HG03135 (cell line): ENCODE results near the gene NAA25.
"Not testable (repeated sequence)": the region's sequence is repeated elsewhere in the genome, so short reads cannot be mapped to it uniquely, and the experiment has no call there.

Experiments used
- ATAC-seq: cut with Tn5 transposase; IDR thresholded peaks from one replicate; pipeline ENCODE4 v1.9.1; 2021; ENCODE audit warnings: mild to moderate bottlenecking, moderate library complexity; ENCODE audit not compliant: unreplicated experiment

The NAA25 gene

DNA sequence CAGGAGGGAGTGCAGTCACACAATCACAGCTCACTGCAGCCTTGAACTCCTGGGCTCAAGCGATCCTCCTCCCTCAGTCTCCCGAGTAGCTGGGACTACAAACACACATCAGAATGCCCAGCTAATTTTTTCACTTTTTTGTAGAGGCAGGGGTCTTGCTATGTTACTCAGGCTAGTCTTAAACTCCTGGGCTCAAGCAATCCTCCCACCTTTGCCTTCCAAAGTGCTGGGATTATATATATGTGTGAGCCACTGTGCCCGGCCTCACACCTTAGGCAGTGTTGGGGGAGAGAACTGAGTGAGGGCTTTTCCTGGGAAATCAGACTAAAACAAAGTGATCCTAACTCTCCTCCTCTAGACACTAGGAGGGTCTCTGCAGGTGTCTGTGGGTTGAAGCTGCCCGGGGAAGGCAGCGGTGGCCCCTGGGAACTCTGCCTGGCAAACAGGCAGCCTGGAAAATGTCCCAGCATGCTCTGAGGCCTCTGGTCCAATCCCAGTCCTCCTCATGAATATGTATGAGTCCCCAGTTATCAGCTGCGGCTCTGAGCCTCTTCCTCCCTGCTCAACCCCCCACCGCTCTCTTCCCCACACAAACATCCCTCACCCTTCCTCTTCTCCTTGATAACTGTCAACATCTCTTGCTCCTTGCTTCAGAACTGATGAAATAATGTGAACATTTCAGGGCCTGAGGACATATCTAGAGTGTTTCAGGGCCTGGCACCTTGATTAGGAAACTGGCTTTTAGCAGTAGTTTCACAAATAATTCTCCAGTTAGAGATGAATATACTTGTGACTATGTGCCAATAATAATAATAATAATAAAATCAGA, 7.9 kb upstream of the NAA25 start:
- ATAC-seq = no peak

DNA sequence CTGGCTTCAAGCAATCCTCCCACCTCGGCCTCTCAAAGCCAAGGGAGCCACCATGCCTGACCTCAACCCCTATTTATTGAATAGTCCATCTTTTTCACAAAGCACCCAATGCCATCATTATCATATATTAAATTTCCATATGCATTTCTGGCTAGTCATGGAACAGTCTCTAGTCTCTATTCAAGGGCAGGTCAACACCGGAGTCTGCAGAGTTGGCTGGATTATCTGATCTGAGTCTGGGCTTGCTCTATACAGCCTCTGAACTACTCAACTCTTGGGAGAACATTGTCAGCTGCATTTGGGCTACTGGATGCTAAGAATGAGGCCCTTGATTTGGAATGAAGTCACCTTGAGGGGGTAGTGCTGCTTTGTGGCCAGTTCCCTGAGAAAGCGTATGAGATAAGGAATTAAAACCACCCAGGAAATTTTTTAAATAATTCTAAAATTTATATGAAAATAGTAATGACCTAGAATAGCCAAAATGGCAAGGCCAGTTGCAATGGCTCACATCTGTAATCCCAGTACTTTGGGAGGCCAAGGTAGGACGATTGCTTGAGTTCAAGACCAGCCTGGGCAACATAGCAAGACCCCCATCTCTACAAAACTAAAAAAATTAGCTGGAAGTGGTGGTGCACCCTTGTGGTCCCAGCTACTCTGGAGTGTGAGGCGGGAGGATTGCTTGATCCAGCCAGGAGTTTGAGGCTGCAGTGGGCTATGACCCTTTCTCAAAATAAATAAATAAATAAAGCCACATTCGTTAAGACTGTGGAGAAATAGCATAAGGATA, 6.9 kb upstream of the NAA25 start:
- no peak for ATAC-seq

DNA sequence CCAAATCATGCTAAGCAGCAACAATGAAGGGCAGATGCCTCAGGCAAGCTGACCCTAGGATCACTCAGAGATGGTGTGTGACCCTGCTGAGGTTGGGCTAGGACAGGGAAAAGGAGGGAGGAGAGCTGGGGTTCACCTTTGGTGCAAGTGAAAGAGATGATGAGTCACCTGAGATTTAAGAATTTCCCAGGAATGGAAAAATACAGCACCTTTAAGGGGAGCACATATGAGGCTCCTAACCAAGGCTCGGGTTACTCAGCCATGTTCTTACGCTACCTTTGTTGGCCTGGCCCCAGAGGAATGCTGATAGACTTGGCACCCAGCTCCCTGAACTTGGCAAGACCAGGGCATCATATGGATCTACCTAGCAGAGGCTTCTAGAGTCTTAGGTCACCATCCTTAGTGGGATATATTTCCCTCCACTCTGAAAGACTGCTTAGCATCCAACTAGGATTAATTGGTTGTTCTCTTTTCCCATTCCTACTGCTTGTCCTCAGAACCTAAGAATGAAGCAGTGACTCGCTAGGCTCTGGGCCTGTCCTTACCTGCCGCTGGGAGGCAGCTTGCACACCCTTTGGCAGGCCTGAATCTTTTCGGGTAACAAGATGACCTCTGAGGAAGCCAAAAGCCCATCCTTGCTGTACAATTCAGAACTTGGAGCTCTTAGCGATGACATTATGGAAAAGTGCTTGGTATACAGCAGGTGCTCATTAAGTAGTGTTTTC, 4.0 kb upstream of the NAA25 start:
- ATAC-seq = no peak

DNA sequence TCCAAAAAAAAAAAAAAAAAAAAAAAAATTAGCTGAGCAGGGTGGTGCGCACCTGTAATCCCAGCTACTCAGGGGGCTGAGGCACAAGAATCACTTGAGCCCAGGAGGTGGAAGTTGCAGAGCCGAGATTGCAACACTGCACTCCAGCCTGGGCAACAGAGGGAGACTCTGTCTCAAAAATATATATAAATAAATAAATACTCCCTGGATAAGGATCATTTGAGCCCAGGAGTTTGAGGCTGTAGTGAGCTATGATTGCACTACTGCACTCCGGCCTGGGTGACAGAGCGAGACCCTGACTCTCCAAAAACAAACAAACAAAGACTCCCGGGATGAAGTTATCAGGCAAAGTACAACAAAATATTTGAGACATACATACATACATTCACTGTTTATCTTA, 3.3 kb upstream of the NAA25 start:
- ATAC-seq = no peak

DNA sequence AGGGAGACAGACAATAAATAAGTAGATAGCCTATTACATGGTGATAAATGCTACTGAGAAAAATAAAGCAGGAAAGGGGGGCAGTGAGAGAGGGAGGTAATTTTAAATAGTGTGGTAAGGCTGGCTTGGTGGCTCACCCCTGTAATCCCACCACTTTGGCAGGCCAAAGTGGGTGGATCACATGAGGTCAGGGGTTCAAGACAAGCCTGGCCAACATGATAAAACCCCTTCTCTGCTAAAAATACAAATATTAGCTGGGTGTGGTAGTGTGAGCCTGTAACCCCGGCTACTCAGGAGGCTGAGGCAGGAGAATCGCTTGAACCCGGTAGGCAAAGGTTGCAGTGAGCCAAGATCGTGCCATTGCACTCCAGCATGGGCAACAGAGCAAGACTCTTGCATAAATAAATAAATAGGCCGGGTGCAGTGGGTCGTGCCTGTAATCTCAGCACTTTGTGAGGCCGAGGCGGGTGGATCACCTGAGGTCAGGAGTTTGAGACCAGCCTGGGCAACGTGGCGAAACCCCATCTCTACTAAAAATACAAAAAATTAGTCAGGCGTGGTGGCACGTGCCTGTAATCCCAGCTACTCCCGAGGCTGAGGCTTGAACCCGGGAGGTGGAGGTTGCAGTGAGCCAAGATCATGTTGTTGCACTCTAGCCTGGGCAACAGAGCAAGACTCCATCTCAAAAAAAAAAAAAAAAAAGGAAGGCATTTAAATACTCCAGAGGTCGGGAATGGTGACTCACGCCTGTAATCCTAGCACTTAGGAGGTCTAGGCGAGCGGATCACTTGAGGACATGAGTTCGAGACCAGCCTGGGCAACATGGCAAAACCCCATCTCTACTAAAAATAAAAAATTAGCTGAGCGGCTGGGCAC, 2.4 kb upstream of the NAA25 start:
- ATAC-seq = not testable (repeated sequence)

DNA sequence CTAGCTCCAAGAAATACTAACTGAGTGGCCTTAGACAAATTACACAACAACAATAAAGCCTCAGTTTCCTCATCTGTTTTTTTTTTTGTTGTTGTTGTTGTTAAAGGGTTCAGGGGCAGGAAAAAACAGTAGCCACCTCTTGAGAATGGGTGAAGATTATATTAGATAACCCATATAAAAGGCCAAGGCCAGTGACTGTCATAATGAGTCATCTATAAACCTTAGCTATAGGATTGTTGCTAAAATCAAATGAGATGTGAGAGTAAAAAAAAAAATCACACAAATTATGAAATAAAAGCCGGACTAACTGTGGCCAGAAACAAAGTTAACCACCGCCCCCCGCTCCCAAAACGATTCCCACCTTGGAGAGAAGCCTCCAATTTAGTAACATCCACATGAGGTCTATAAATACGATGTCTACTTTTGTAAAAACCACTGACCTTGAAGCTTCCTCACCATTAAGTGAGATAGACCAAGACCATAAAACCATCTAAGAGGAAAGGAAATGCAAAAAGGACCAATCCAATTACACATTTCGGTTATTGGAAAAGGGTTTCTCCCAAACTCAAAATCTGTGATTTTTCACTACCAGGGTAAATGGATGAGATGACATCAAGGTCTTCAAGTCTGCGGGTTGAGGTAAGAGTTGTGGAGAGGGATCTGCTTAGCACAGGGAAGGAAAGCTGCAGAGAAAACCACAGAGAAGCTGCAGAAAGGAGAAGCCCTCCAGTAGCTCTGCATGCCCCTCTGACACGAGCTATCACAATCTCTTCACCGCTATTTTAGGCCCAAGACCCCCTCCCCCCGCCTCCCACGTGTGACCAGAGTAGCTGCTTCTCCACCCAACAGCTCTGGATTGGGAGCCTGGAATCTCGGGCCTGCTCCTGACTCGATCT, 1.0 kb downstream of the NAA25 start:
- ATAC-seq = no peak

DNA sequence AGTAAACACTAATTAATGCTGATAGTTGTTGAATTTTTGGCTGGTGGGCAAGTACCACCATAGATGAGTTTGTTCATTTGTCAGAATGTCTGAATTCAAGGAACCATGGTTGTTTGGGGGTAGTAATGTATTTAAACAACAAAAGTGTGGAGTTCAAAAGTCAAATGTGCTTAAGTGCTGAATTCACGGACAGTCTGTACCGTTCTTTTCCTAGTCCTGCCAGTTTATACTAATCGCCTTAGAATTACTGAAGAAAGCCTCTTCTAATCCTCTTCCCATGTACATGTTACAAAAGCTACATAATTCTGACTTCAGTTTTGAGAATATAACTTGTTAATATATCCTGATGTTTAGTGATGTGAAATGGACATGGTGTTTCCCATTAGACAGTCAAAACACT, 2.7 kb downstream of the NAA25 start:
- ATAC-seq = no peak

DNA sequence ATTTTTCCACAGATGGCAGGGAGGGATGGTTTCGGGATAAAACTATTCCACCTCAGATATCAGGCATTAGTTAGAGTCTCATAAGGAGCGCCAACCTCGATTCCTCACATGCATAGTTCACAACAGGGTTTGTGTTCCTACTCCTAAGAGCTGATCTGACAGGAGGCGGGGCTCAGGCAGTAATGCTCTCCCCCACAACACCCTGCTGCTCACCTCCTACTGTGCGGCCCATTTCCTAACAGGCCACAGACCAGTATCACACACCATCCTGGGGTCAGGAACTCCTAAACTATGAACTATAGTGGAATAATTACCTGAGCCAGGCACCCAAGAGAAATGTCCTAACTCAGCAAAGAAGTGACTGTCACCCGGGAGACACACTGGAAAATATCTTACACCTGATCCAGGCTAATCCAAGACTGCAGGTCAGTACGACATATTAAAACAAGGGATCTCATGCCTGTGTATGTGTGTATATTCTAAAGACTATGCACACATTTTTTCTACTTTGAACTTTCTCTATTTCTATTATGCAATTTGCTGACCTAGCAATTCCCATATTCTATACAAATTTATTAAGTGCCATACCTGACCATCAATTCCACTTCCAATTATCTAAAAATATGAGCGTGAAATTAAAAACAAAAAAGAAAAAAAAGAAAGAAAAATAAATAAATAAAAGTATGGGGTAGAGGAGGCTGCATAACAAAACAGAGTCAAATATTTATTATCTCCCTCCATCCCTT, 4.7 kb downstream of the NAA25 start:
- ATAC-seq = no peak

DNA sequence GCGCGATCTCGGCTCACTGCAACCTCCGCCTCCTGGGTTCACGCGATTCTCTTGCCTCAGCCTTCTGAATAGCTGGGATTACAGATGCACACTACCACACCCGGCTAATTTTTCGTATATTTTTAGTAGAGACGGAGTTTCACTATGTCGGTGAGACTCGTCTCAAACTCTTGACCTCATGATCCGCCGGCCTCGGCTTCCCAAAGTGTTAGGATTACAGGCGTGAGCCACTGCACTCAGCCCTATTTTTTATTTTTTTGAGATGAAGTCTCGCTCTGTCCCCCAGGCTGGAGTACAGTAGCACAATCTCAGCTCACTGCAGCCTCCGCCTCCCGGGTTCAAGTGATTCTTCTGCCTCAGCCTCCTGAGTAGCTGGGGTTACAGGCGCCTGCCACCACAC, 5.8 kb downstream of the NAA25 start:
- ATAC-seq = not testable (repeated sequence)

DNA sequence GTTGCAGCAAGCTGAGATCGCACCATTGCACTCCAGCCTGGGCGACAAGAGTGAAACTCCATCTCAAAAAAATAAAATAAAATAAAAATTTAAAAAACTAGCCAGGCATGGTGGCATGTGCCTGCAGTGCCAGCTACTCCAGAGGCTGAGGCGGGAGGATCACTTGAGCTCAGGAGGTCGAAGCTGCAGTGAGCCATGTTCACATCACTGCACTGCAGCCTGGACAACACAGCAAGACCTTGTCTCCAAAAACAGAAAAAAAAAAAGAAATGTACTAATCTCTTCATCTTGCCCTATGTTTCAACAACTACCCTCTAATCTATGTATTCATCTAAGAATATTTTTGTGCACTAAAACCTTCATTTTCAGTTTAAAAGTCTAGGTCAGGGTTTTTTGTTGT, 6.5 kb downstream of the NAA25 start:
- no peak for ATAC-seq

DNA sequence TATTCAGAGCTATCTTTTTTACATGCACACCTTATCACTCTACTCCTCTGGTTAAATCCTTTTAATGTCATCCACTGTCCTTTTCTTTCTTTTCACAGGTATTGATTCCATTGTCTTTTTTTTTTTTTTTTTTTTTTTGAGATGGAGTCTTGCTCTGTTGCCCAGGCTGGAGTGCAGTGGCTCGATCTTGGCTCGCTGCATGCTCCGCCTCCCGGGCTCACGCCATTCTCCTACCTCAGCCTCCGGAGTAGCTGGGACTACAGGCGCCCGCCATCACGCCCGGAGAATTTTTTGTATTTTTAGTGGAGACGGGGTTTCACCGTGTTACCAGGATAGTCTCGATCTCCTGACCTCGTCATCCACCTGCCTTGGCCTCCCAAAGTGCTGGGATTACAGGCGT, 8.1 kb downstream of the NAA25 start:
- not testable (repeated sequence) for ATAC-seq

DNA sequence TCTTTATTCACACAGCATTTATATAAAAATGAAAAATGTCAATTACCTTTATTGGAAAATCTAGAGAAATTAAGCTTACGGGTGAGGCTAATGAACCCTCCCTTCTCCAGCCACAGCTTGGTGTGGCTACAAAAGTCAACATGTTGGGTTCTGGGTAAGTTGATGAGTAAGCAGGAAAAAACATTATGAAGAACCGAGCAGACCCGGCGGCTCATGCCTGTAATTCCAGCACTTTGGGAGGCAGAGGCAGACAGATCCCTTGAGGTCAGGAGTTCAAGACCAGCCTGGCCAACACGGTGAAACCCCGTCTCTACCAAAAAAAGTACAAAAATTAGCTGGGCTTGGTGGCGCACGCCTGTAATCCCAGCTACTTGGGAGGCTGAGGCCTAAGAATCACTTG, 10.9 kb downstream of the NAA25 start:
- ATAC-seq = no peak

DNA sequence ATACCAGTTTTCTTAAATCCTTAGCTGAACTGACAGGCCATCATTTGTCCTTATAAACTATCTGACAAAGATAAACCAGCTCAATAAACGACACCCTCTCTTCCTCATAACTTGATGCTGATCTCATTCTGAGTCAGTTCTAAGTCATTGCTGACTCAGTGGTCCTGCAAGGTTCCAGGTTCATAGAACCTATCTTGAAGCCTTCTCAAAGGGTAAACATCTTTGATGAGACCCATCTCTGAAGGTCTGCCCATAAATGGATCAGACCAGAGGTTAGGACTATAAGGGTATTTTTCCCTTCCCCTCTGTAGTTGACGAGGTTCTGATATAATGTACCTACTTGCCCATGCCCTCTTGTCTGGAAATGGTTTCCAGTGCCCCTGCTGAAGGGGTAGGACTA, 11.9 kb downstream of the NAA25 start:
- no peak for ATAC-seq

DNA sequence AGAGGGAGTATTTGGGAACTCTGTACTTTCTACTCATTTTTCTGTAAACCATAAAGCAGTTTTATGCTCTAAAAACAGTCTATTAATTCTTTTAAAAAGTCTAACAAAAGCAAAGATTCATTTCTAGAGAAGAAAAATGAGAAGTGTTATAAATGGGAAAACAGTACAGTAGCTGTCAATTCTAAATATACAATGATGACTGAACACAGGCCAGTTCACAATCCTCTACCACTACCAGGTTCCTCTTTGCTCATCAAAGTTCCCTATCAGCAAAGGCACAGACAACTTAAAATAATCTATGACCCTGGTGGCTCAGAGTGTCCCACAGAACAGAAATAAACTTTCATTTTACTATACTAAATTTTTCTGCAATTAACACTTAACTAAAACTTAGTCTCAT, 12.5 kb downstream of the NAA25 start:
- no peak for ATAC-seq

DNA sequence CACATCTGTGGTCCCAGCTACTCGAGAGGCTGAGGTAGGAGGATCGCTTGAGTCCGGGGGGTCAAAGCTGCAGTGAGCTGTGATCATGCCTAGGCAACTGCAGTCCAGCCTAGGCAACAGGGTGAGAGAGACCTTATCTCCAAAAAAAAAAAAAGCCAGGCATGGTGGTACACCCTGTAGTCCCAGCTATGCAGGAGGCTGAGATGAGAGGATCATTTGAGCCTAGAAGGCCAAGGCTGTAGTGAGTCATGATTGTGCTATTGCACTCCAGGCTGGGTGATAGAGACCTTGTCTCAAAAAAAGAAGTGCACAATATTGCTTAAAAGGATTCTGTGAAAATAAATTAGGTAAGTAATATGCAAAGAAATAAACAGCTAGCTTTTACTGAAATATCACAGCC, 17.0 kb downstream of the NAA25 start:
- no peak for ATAC-seq

DNA sequence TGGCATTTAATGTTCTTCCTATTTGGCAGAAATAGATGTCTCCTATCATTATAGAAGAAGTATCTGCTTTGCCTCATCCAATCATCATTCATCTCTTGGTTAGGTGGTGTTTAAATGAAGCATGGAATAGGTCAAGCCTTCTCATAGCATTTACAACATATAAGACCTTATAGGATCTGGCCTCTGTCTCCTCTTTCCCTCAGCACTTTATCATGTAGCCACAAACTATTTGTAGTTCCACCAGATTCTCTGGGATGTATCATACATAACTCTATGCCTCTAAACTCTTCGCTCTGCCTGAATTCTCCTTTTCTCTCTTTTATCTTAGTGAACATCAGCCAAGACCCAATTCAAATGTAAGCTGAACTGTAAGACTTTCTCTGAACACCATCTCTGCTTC, 20.7 kb downstream of the NAA25 start:
- no peak for ATAC-seq

DNA sequence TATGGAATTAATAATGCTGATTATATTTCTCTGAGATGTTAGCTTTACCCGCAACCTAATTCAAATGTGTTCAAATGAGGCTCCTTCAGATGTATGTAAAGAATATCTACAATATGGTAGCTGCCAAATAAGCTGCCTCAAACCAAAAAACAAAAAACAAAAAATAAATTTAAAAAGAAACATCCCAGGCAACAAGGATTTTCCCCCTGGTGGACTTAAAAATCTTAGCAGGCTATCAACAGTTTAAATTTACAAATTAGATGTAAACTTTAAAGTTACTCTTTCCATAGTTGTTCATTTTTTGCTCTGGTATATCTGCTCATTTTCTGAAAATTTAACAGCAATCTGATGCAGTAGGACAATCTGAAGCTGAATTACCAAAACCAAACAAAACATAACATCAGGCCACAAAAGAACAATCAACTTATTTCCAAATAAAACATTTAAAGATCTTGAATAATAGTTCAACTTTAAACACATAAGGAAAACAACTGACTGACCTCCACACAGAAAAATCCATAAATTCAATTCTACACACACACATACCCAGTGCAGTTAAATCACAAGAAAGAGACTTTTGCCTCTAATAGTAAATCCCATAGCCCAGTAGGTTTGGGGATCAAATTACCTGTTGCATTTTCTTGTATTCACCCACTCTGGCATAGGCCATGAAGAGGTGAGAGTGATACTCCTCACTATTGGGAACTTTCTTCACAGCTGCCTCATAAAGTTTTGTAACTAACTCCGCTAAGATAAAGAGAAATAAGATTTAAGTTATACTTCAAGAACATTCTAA, 21.3 kb downstream of the NAA25 start:
- no peak for ATAC-seq

DNA sequence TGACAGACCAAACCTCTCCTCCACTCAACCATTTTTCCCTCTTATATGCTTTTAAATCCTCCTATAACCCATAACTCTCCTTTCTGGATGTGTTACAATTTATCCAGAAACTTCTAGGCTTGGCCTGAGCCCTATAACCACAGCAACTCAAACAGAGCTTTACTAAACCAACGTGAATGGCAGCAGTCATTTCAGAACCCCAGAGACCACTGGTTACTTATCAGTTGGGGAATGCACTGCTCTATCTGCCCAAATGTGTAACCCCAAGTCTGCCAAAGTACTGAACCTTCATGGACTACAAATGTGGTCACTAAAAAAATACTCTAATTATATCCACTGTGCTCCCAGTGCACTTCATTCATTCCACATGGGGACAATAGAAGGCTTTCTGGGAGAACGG, 42.0 kb downstream of the NAA25 start:
- ATAC-seq = no peak
